OCI-LY7 (cell line): ENCODE results near the gene TMEM37. TPM values are rescaled to one million over a fixed set of nuclear protein-coding genes. Genes with fewer than 3 reads are reported as not detected.

Experiments
- BruUV-seq: library from RNA; stranded (reverse); fragments of 400-500 nt; replicated peaks from 2 replicates; lab custom pipeline; 2021; lab: Mats Ljungman, UMichigan
- CTCF ChIA-PET: fragments of 300-600 bp; sonication (Branson Sonifier 250); formaldehyde crosslinking; loops from one replicate; lab custom pipeline; 2022; ENCODE audit warnings: antibody characterized with exemption; ENCODE audit not compliant: unreplicated experiment; lab: Charles Lee
- POLR2A ChIA-PET: fragments of 300-600 bp; sonication (Branson Sonifier 250); formaldehyde crosslinking; loops from one replicate; lab custom pipeline; 2022; ENCODE audit warnings: antibody characterized with exemption; lab: Charles Lee
- DNase-seq: peaks from one replicate; pipeline ENCODE4 v3.0.0-alpha.2; 2015; ENCODE audit warnings: low spot score
- H2AFZ ChIP-seq: fragments of 200-600 bp; sonication (generic), shearing (Covaris generic); 2 replicates; pipeline ENCODE4 v1.6.1; 2014; ENCODE audit warnings: mild to moderate bottlenecking, antibody characterized with exemption, low read length, moderate library complexity
- H3K27ac ChIP-seq: fragments of 200-600 bp; sonication (generic); 2 replicates; pipeline ENCODE4 v1.5.1; 2014; ENCODE audit warnings: mixed run types, low read depth, mild to moderate bottlenecking, moderate library complexity, low read length, inconsistent platforms; ENCODE audit not compliant: poor library complexity, severe bottlenecking
- H3K36me3 ChIP-seq: fragments of 200-600 bp; sonication (generic); 2 replicates; pipeline ENCODE4 v1.6.1; 2014; ENCODE audit warnings: mild to moderate bottlenecking, antibody characterized with exemption, low read length, moderate library complexity, mixed read lengths; ENCODE audit not compliant: insufficient read depth
- H3K4me1 ChIP-seq: fragments of 200-600 bp; sonication (generic); 2 replicates; pipeline ENCODE4 v1.5.1; 2014; ENCODE audit warnings: mild to moderate bottlenecking, low read length; ENCODE audit not compliant: insufficient read depth, poor library complexity, severe bottlenecking
- H3K4me2 ChIP-seq: fragments of 200-600 bp; sonication (generic); 2 replicates; pipeline ENCODE4 v1.6.1; 2014; ENCODE audit warnings: mild to moderate bottlenecking, low read length
- H3K4me3 ChIP-seq: fragments of 200-600 bp; sonication (generic); 2 replicates; pipeline ENCODE4 v1.5.1; 2014; ENCODE audit warnings: mild to moderate bottlenecking, low read depth, low read length; ENCODE audit not compliant: poor library complexity, severe bottlenecking
- H3K79me2 ChIP-seq: fragments of 200-600 bp; sonication (generic); 2 replicates; pipeline ENCODE4 v1.6.1; 2016; ENCODE audit warnings: low read depth, mild to moderate bottlenecking, low read length, moderate library complexity, mixed read lengths; ENCODE audit not compliant: insufficient read depth
- H3K9me2 ChIP-seq: fragments of 200-600 bp; sonication (generic); 2 replicates; pipeline ENCODE4 v1.6.1; 2016; ENCODE audit warnings: mild to moderate bottlenecking, low read length, mixed read lengths; ENCODE audit not compliant: insufficient read depth
- H3K9me3 ChIP-seq: fragments of 200-600 bp; sonication (generic); 2 replicates; pipeline ENCODE4 v1.6.1; 2014; ENCODE audit warnings: mild to moderate bottlenecking, mixed run types, low read length, mixed read lengths
- H4K20me1 ChIP-seq: fragments of 200-600 bp; sonication (generic); 2 replicates; pipeline ENCODE4 v1.6.1; 2014; ENCODE audit warnings: mild to moderate bottlenecking, antibody characterized with exemption, low read length, moderate library complexity, mixed read lengths; ENCODE audit not compliant: insufficient read depth
- CTCF ChIP-seq: fragments of 200-600 bp; sonication (generic); conservative IDR thresholded peaks from 2 replicates; pipeline ENCODE4 v1.5.1; 2014; ENCODE audit warnings: mild to moderate bottlenecking, antibody characterized with exemption, low read length, moderate library complexity, mixed read lengths
- EZH2phosphoT487 ChIP-seq: fragments of 200-600 bp; sonication (generic); IDR thresholded peaks from 2 replicates; pipeline ENCODE4 v1.6.1; 2018; ENCODE audit warnings: low read depth, borderline replicate concordance, mild to moderate bottlenecking, mixed run types, antibody characterized with exemption, low read length, moderate library complexity, mixed read lengths
- intact Hi-C: fragments of 100-400 bp; cut with micrococcal nuclease; formaldehyde crosslinking; loops from one replicate; pipeline ENCODE4 v1.10.0; 2022; ENCODE audit not compliant: unreplicated experiment
- total RNA-seq, 2 experiments: library from RNA; depleted of rRNA in 1 of 2; stranded (reverse); fragments of >200 nt in 1 of 2; shearing (Covaris generic) in 1 of 2; gene quantifications; 2 replicates each; pipeline ENCODE4 v1.2.3, GENCODE V29; 2014 to 2022

Gene TMEM37
- total RNA-seq, 2 experiments from 2014 or later: not detected

GRCh38 chr2:119438726-119439284 lies 7.2 kb downstream of the TMEM37 start:
- CTCF ChIA-PET: no interaction called here
- H3K9me2 ChIP-seq: no peaks in the 10 kb centered on the region
- H3K9me3 ChIP-seq: no peaks in the 10 kb centered on the region
- TF ChIP-seq EZH2phosphoT487 (no peak), CTCF (no peak)
- H3K36me3 ChIP-seq: no peaks in the 10 kb centered on the region
- H3K27ac ChIP-seq: no peak overlapping the region
- H2AFZ ChIP-seq: no peak overlapping the region
- intact Hi-C loops: no loop called here
- no peaks in the 10 kb centered on the region for H4K20me1 ChIP-seq
- DNase-seq: no peak
- POLR2A ChIA-PET: interaction anchor here (0.5 to 0.6 kb wide), 2 partner anchors 42 to 717 kb away, joined by 3 to 5 read pairs; no protein-coding TSS in a partner anchor
- H3K4me3 ChIP-seq: no peak overlapping the region
- no peaks in the 10 kb centered on the region for H3K79me2 ChIP-seq
- no peaks in the 10 kb centered on the region for H3K4me1 ChIP-seq
- BruUV-seq: no TSS peak
- no peak overlapping the region for H3K4me2 ChIP-seq

- Histone ChIP-seq H3K79me2 (no peaks in the 10 kb centered on the region), H4K20me1 (no peaks in the 10 kb centered on the region), H3K4me2 (no peak overlapping the region), H3K4me3 (no peak overlapping the region), H3K4me1 (no peaks in the 10 kb centered on the region), H3K27ac (no peak overlapping the region), H2AFZ (no peak overlapping the region), H3K9me3 (no peaks in the 10 kb centered on the region), H3K36me3 (no peaks in the 10 kb centered on the region), H3K9me2 (no peaks in the 10 kb centered on the region)
- CTCF ChIA-PET: no interaction called here
- no peak for DNase-seq
- POLR2A ChIA-PET: interaction anchor here (0.5 to 0.6 kb wide), 2 partner anchors 62 to 716 kb away, joined by 3 to 5 read pairs; no protein-coding TSS in a partner anchor
- TF ChIP-seq CTCF (no peak), EZH2phosphoT487 (no peak)
- no TSS peak for BruUV-seq
- intact Hi-C loops: no loop called here
Observed at GRCh38 chr2:119439574-119440500, 8.2 kb downstream of the TMEM37 start.
